ENCODE results near the gene YEATS4. TPM values are rescaled to one million over a fixed set of nuclear protein-coding genes. Genes with fewer than 3 reads are reported as not detected.
A peak's percentile ranks its signal among the peaks of the same experiment; 100 is the strongest.

The YEATS4 gene
- total RNA-seq, 4 donors from 2014 or later = 12.5 to 34.6 (median 25.8) TPM

GRCh38 chr12:69397978-69398377 is 38.4 kb downstream of the YEATS4 start:
- H3K36me3 ChIP-seq = peaks cover 0 to 6% of the 10 kb centered on the region in 2 donors
- no peak overlapping the region for H3K4me3 ChIP-seq
- TF ChIP-seq CTCF (IDR thresholded peaks at IDR 0.05 in 4 of 5, conservative IDR thresholded peaks at IDR 0.05 in 1 of 5) = no peak
- no peak for TF ChIP-seq POLR2A (IDR thresholded peaks at IDR 0.05)
- intact Hi-C loops (cut with DNase I; ENCODE audit: low total_unique reads) (no loop called here), in situ Hi-C loops (cut with MboI; ENCODE audit: low sequenced_read_pairs in 4 of 4) (no loop called here)
- no peak for ATAC-seq
- no peaks in the 10 kb centered on the region for H3K9me3 ChIP-seq
- H3K27me3 ChIP-seq = no peaks in the 10 kb centered on the region
- no peak overlapping the region for H3K27ac ChIP-seq
- DNase-seq = no peak
- peaks cover 0 to 4% of the 10 kb centered on the region in 2 donors for H3K4me1 ChIP-seq

- intact Hi-C loops (cut with DNase I; ENCODE audit: low total_unique reads) = no loop called here
These were observed 42.4 kb downstream of the YEATS4 start for GRCh38 chr12:69401940-69402339.

GRCh38 chr12:69404851-69405565 is 45.5 kb downstream of the YEATS4 start:
- H3K4me3 ChIP-seq = no peak overlapping the region
- TF ChIP-seq CTCF (IDR thresholded peaks at IDR 0.05 in 4 of 5, conservative IDR thresholded peaks at IDR 0.05 in 1 of 5) (no peak), POLR2A (IDR thresholded peaks at IDR 0.05) (no peak)
- H3K36me3 ChIP-seq = no peaks in the 10 kb centered on the region
- DNase-seq (no peak), ATAC-seq (no peak)
- in situ Hi-C loops (cut with MboI; ENCODE audit: low sequenced_read_pairs in 4 of 4) = no loop called here
- H3K27ac ChIP-seq = no peak overlapping the region
- intact Hi-C loops (cut with DNase I; ENCODE audit: low total_unique reads) = no loop called here
- H3K9me3 ChIP-seq = no peaks in the 10 kb centered on the region
- peaks cover 0 to 4% of the 10 kb centered on the region in 2 donors for H3K4me1 ChIP-seq
- no peaks in the 10 kb centered on the region for H3K27me3 ChIP-seq

More at GRCh38 chr12:69401940-69402339, 42.4 kb downstream of the YEATS4 start:
- Histone ChIP-seq H3K4me3 (no peak overlapping the region), H3K27ac (no peak overlapping the region), H3K9me3 (no peaks in the 10 kb centered on the region), H3K4me1 (peaks cover 0 to 4% of the 10 kb centered on the region in 2 donors), H3K27me3 (no peaks in the 10 kb centered on the region), H3K36me3 (peaks cover 0 to 6% of the 10 kb centered on the region in 2 donors)
- DNase-seq (no peak), ATAC-seq (no peak)
- in situ Hi-C loops (cut with MboI; ENCODE audit: low sequenced_read_pairs in 4 of 4) = no loop called here
- TF ChIP-seq POLR2A (IDR thresholded peaks at IDR 0.05) = no peak
- no peak for TF ChIP-seq CTCF (IDR thresholded peaks at IDR 0.05 in 4 of 5, conservative IDR thresholded peaks at IDR 0.05 in 1 of 5)

- Histone ChIP-seq H3K27me3 (no peaks in the 10 kb centered on the region), H3K9me3 (no peaks in the 10 kb centered on the region), H3K4me1 (peaks cover 0 to 4% of the 10 kb centered on the region in 2 donors), H3K4me3 (no peak overlapping the region), H3K36me3 (no peaks in the 10 kb centered on the region), H3K27ac (no peak overlapping the region)
- DNase-seq (peak in 1 of 2 donors; percentile 30), ATAC-seq (peak; percentile 83 to 92)
- intact Hi-C loops (cut with DNase I; ENCODE audit: low total_unique reads) = no loop called here
- TF ChIP-seq CTCF (IDR thresholded peaks at IDR 0.05 in 4 of 5, conservative IDR thresholded peaks at IDR 0.05 in 1 of 5) = no peak
- TF ChIP-seq POLR2A (IDR thresholded peaks at IDR 0.05) = no peak
- in situ Hi-C loops (cut with MboI; ENCODE audit: low sequenced_read_pairs in 4 of 4) = no loop called here
These were observed 46.0 kb downstream of the YEATS4 start for GRCh38 chr12:69405566-69405865.

- H3K27ac ChIP-seq = no peak overlapping the region
- in situ Hi-C loops (cut with MboI; ENCODE audit: low sequenced_read_pairs in 4 of 4) = no loop called here
- ATAC-seq = no peak
- no peak for TF ChIP-seq POLR2A (IDR thresholded peaks at IDR 0.05)
- H3K4me3 ChIP-seq = no peak overlapping the region
- no peaks in the 10 kb centered on the region for H3K9me3 ChIP-seq
- H3K4me1 ChIP-seq = peaks cover 0 to 4% of the 10 kb centered on the region in 2 donors
- no peaks in the 10 kb centered on the region for H3K36me3 ChIP-seq
- intact Hi-C loops (cut with DNase I; ENCODE audit: low total_unique reads) = no loop called here
- DNase-seq = no peak
- no peaks in the 10 kb centered on the region for H3K27me3 ChIP-seq
These were observed 46.7 kb downstream of the YEATS4 start for GRCh38 chr12:69406217-69406616.
